RWPE2 (cell line): ENCODE measurements around the gene FOXN3.

Experiments
- ATAC-seq: fragments of 200-7000 bp; cut with Tn5 transposase; 3 replicates; pipeline ENCODE4 v1.9.1; 2021; ENCODE audit warnings: low read depth
- DNase-seq: peaks from one replicate; pipeline ENCODE4 v3.0.0-alpha.2; 2020; ENCODE audit warnings: low spot score
- H3K27ac ChIP-seq: fragments of 450-650 bp; 2 replicates; pipeline ENCODE4 v1.5.1; 2017; ENCODE audit warnings: mild to moderate bottlenecking; ENCODE audit not compliant: poor library complexity, severe bottlenecking
- H3K27me3 ChIP-seq: fragments of 250-450 bp; sonication (Bioruptor Pico); 2 replicates; pipeline ENCODE4 v1.5.1; 2021; ENCODE audit warnings: mild to moderate bottlenecking, moderate library complexity; ENCODE audit not compliant: insufficient read depth, poor library complexity, severe bottlenecking
- H3K36me3 ChIP-seq: fragments of 250-450 bp; sonication (Bioruptor Pico); 2 replicates; pipeline ENCODE4 v1.5.1; 2020; ENCODE audit warnings: low read depth, mild to moderate bottlenecking, moderate library complexity
- H3K4me1 ChIP-seq: fragments of 250-450 bp; sonication (Bioruptor Pico); 2 replicates; pipeline ENCODE4 v1.5.1; 2021; ENCODE audit warnings: mild to moderate bottlenecking, moderate library complexity; ENCODE audit not compliant: insufficient read depth, poor library complexity, severe bottlenecking
- H3K4me3 ChIP-seq: fragments of 250-450 bp; sonication (Bioruptor Pico); 2 replicates; pipeline ENCODE4 v1.5.1; 2021; ENCODE audit warnings: mild to moderate bottlenecking, moderate library complexity; ENCODE audit not compliant: severe bottlenecking
- H3K9me3 ChIP-seq: fragments of 250-450 bp; sonication (Bioruptor Pico); 2 replicates; pipeline ENCODE4 v1.5.1; 2021; ENCODE audit warnings: mild to moderate bottlenecking, moderate library complexity; ENCODE audit not compliant: severe bottlenecking
- CTCF ChIP-seq: fragments of 450-650 bp; IDR thresholded peaks from one replicate; pipeline ENCODE4 v1.5.1; 2017; ENCODE audit warnings: mild to moderate bottlenecking, moderate library complexity; ENCODE audit not compliant: poor library complexity, severe bottlenecking

Gene FOXN3

GRCh38 chr14:89214221-89214965 lies 202.6 kb downstream of the FOXN3 start:
- Histone ChIP-seq H3K27me3 (no peaks in the 10 kb centered on the region), H3K4me3 (no peak overlapping the region), H3K36me3 (no peaks in the 10 kb centered on the region), H3K27ac (no peak overlapping the region), H3K4me1 (peaks cover 6% of the 10 kb centered on the region), H3K9me3 (no peaks in the 10 kb centered on the region)
- peak; percentile 16 for TF ChIP-seq CTCF
- no peak for DNase-seq
- peak; percentile 82 for ATAC-seq

GRCh38 chr14:89212386-89213235 lies 204.4 kb downstream of the FOXN3 start:
- no peaks in the 10 kb centered on the region for H3K9me3 ChIP-seq
- DNase-seq (no peak), ATAC-seq (no peak)
- no peaks in the 10 kb centered on the region for H3K36me3 ChIP-seq
- TF ChIP-seq CTCF = no peak
- no peaks in the 10 kb centered on the region for H3K27me3 ChIP-seq
- H3K4me3 ChIP-seq = no peak overlapping the region
- no peak overlapping the region for H3K27ac ChIP-seq
- H3K4me1 ChIP-seq = peaks cover 6% of the 10 kb centered on the region

GRCh38 chr14:89209558-89209957 lies 207.5 kb downstream of the FOXN3 start:
- TF ChIP-seq CTCF = no peak
- Histone ChIP-seq H3K27me3 (no peaks in the 10 kb centered on the region), H3K27ac (no peak overlapping the region), H3K4me1 (peaks cover 2% of the 10 kb centered on the region), H3K9me3 (no peaks in the 10 kb centered on the region), H3K4me3 (no peak overlapping the region), H3K36me3 (no peaks in the 10 kb centered on the region)
- ATAC-seq = no peak
- no peak for DNase-seq

- DNase-seq = no peak
- peak; percentile 12; the same call in 1 of the 3 replicates for ATAC-seq
- no peaks in the 10 kb centered on the region for H3K36me3 ChIP-seq
- H3K4me3 ChIP-seq = no peak overlapping the region
- no peaks in the 10 kb centered on the region for H3K4me1 ChIP-seq
- H3K9me3 ChIP-seq = no peaks in the 10 kb centered on the region
- H3K27ac ChIP-seq = no peak overlapping the region
- no peak for TF ChIP-seq CTCF
- no peaks in the 10 kb centered on the region for H3K27me3 ChIP-seq
Measured at GRCh38 chr14:89207925-89208328, 209.1 kb downstream of the FOXN3 start.
